SU-DHL-6 (cell line): ENCODE measurements around the gene DBET.
"Not testable (repeated sequence)": the region's sequence is repeated elsewhere in the genome, so short reads cannot be mapped to it uniquely, and the experiment has no call there.

ENCODE experiments used
- EZH2phosphoT487 ChIP-seq: fragments of 200-600 bp; sonication (generic), shearing (Covaris generic); conservative IDR thresholded peaks from 2 replicates; pipeline ENCODE4 v1.6.1; 2018; ENCODE audit warnings: mild to moderate bottlenecking, antibody characterized with exemption, low read length, moderate library complexity, mixed read lengths
- TF ChIP-seq, protein P1 (sequence below): fragments of 200-600 bp; sonication (generic); IDR thresholded peaks from one replicate; pipeline ENCODE4 v1.5.1; 2017; ENCODE audit warnings: antibody characterized with exemption, mild to moderate bottlenecking, low read length, moderate library complexity; ENCODE audit not compliant: insufficient read depth, poor library complexity, severe bottlenecking

DNA sequence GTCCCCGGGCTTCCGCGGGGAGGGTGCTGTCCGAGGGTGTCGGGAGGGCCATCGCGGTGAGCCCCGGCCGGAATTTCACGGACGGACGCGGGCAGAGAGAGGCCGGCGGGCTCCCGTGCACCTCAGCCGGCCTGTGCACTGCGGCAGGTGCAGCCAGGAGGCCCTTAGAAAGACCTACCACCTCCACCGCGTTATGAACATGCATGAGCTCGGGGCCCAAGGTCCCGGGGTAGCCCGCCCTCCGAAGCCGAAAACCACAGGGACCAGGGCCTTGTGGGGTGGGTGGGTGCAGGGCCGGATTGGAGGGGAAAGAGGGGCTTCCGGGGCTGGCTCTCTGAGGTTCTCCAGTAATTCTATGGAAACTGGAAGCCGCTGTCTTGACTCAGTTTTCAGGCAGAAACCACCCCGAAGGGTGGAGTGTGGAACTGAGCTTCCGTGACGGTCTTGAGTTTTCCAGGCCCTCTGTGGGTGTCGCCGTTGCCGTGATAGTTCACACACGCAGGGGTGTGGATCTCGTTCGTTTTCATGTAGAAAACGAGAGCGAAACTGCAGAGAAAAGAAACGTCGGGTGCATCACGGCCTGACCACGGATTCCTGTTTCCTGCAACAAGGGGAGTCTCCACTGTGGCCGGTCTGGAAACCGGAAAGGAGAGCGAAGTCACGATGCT is 41.6 kb upstream of the DBET start:
- TF ChIP-seq, protein P1, sequence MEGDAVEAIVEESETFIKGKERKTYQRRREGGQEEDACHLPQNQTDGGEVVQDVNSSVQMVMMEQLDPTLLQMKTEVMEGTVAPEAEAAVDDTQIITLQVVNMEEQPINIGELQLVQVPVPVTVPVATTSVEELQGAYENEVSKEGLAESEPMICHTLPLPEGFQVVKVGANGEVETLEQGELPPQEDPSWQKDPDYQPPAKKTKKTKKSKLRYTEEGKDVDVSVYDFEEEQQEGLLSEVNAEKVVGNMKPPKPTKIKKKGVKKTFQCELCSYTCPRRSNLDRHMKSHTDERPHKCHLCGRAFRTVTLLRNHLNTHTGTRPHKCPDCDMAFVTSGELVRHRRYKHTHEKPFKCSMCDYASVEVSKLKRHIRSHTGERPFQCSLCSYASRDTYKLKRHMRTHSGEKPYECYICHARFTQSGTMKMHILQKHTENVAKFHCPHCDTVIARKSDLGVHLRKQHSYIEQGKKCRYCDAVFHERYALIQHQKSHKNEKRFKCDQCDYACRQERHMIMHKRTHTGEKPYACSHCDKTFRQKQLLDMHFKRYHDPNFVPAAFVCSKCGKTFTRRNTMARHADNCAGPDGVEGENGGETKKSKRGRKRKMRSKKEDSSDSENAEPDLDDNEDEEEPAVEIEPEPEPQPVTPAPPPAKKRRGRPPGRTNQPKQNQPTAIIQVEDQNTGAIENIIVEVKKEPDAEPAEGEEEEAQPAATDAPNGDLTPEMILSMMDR, result not testable (repeated sequence)
- TF ChIP-seq EZH2phosphoT487, result not testable (repeated sequence)
